HG03280 (cell line): ENCODE data around the gene CDS1.
"Not testable (repeated sequence)": the region's sequence is repeated elsewhere in the genome, so short reads cannot be mapped to it uniquely, and the experiment has no call there.

ENCODE experiments used
- ATAC-seq: cut with Tn5 transposase; IDR thresholded peaks from one replicate; pipeline ENCODE4 v1.9.1; 2021; ENCODE audit warnings: mild to moderate bottlenecking, moderate library complexity; ENCODE audit not compliant: unreplicated experiment

Gene CDS1

GRCh38 chr4:84669201-84669600 is 86.3 kb downstream of the CDS1 start:
- ATAC-seq = no peak

DNA sequence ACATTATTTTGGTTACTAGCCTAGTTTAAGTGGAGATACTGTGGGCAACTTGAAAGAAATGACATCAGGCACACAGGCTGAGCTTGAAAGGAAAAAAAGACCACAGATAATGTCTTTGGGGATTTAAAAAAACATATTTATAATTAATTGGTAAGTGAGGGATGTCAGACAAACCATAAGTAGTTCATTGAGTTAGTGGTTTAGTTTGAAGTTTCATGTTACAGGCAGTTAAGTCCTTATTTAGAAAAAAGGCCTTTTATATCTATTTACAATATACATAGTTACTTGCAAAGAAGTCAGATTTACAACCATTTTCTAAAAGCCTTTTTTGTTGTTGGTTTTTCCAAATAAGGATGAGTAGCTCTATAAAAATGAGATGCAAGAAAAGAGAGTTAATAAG is 89.2 kb downstream of the CDS1 start:
- ATAC-seq = no peak

- no peak for ATAC-seq
Observed at GRCh38 chr4:84673475-84674240, 90.7 kb downstream of the CDS1 start.

DNA sequence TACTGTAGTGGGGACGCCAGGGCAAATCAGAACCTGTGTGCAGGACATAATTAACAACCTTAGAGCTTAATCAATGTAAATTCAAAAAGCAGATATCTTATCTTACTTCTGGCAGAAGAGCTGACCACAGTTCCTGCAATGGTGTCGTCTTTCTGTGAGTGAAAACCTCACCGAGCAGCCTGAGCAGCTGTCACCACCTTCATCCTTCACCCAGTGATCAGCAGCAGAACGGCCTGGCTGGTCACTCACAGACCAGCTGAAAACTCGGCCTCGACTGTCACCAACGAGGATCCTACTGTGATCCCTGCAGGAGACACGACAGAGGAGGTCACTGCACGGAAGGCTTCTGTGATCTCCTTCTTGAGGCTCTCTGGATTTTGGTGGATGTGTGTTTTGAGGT is 94.2 kb downstream of the CDS1 start:
- ATAC-seq = no peak

DNA sequence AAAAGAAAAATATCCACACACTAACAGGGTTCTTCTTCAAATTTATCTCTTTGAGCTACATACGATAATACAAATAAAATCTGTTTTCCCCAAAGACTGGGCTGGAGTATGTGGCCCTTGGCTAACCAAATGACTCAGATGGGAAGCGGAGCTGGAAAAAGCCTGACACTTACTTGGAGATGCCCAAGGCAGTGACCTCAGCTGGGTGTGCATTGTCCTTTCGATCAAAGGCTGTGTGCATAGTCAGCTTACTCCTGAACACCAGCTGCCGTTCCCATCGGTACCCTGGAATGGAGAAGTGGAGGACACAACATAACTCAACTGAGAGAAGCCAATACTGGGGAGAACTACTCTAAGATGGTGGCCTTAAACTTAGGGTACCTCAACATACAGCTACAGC is 95.1 kb downstream of the CDS1 start:
- no peak for ATAC-seq

- ATAC-seq = no peak
Observed at GRCh38 chr4:84678976-84679744, 96.2 kb downstream of the CDS1 start.

- ATAC-seq = no peak
Observed at GRCh38 chr4:84680956-84681355, 98.0 kb downstream of the CDS1 start.

GRCh38 chr4:84681486-84682274 is 98.8 kb downstream of the CDS1 start:
- no peak for ATAC-seq

GRCh38 chr4:84682661-84683060 is 99.7 kb downstream of the CDS1 start:
- ATAC-seq = not testable (repeated sequence)

GRCh38 chr4:84683064-84683850 is 100.3 kb downstream of the CDS1 start:
- ATAC-seq = no peak

DNA sequence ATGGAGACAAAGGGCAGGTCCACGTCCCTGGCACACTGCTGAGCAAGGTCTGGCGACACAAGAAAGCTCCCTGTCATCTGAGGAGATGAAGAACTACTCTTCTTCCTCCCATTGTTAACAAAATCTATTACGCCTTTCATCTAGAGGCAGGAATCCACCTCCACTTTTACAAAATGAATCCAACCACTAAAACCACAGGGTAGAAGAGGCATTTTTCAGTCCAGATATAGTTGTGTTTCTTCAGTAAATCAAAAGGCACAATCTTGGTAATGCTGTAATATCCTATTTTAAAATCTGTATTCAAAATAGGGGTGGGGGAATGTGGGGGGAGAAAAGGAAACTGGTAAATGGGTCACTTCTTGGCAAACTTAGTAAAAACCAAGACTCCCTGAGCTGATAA is 101.4 kb downstream of the CDS1 start:
- no peak for ATAC-seq

GRCh38 chr4:84685105-84685504 is 102.2 kb downstream of the CDS1 start:
- ATAC-seq = no peak

DNA sequence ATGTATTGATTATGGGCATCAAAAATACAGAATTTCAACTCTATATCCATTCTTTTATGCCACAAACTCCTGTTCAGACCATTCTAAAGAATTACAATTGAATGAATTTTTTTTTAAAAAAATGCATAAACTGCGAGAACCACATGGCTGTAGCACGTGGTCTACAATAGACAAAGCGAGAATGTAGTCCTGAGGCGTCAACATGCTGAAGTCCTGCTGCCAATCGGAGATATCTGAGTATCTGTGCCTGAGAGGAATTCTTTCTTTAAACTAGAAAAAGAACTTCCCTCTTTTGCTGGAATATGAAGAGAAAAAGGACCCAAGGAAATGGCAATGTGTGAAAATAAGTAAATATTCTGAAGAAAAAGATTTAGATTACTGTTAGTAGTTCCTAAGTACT is 105.7 kb downstream of the CDS1 start:
- no peak for ATAC-seq

GRCh38 chr4:84689197-84689596 is 106.3 kb downstream of the CDS1 start:
- no peak for ATAC-seq

DNA sequence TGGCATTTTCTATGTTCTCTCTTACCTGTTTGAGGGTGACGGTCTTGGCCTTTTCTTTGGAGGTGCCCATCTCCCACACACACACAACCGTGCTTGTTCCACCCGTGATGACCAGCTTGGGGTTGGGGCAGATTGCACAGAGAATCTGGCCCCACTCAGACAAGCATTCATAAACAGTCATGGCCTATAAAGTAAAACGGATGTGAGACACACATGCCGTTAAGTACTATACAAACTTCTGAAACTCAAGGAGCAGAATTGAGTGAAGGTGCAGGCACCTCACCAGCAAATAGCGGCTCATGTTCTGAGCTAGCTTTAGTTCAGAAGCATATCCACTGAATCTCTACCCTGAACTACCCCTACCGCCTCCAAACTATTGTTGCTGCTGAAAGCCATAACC is 107.6 kb downstream of the CDS1 start:
- no peak for ATAC-seq

- ATAC-seq = no peak
Observed at GRCh38 chr4:84691170-84691691, 108.3 kb downstream of the CDS1 start.

DNA sequence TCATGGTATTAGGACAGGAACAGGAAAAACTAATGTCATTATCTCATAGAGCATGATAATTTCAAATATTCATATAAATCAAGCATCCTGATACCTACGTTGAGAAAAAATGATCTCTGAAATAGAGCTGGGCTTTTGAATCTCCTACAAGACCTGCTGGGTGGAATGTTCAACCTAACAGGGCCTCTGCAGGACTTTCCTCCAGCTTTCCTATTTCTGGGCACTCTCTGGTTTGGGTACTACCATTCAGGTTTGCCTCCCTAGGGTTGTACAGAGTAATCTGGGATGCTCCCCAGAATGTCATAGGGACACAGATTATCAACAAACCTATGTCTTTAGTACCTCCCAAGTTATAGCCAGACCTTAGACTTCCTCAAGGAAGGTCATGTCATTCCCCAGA is 108.9 kb downstream of the CDS1 start:
- no peak for ATAC-seq

GRCh38 chr4:84697159-84697558 is 114.2 kb downstream of the CDS1 start:
- no peak for ATAC-seq

DNA sequence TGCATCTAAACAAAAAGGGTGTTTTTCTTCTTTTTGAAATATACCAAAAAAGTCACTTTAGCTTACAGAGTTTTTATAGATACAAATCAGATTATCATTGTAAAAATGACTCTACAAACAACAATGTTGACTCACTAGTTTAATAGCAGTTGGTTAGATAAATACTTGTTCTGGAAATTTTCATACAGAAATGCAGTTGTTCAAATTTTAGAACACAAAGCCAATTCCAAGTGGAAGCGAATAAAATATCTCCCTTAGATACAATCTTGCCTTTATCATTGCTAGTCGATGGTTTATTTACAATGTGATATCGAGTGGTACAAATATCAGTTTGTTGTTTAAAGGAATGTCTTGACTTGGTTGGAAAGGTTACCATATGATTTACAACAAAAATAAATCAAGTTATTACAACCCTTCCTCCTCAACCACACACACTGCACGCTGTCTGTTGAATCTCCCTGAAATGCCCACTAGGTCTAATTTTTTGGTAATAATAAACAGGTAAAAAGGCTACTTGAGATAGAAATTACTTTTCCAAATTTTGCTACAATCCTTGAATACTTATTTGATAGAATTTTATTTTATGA is 114.8 kb downstream of the CDS1 start:
- ATAC-seq = no peak

DNA sequence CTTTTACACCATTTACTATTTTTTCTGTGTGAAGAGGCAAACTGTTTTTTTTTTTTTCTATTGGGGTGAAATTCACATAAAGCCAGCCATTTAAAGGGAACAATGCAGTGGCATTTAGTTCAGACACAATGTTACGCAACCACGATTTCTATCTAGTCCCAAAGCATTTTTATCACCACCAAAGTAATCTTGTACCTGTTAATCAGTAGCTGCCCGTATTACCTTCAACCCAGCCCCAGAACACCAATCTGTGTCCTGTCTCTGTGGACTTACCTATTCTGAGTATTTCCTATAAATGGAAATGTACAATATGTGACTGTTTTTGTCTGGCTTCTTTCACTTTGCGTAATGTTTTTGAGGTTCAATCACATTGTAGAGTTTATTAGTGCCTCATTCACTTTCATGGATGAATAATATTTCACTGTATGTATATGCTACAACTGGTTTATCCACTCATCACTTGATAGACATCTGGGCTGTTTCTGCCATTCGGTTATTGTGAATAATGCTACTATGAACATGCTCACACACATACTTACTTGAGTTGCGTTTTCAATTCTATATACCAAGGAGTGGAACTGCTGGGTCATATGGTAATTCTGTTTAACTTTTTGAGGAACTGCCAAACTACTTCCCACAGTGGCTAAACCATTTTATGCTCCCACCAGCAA is 116.2 kb downstream of the CDS1 start:
- ATAC-seq = no peak
